Measurements from ENCODE around the gene CYP2E1.
A peak's percentile ranks its signal among the peaks of the same experiment; 100 is the strongest.
"Not testable (repeated sequence)": the region's sequence is repeated elsewhere in the genome, so short reads cannot be mapped to it uniquely, and the experiment has no call there.

CYP2E1 gene

DNA sequence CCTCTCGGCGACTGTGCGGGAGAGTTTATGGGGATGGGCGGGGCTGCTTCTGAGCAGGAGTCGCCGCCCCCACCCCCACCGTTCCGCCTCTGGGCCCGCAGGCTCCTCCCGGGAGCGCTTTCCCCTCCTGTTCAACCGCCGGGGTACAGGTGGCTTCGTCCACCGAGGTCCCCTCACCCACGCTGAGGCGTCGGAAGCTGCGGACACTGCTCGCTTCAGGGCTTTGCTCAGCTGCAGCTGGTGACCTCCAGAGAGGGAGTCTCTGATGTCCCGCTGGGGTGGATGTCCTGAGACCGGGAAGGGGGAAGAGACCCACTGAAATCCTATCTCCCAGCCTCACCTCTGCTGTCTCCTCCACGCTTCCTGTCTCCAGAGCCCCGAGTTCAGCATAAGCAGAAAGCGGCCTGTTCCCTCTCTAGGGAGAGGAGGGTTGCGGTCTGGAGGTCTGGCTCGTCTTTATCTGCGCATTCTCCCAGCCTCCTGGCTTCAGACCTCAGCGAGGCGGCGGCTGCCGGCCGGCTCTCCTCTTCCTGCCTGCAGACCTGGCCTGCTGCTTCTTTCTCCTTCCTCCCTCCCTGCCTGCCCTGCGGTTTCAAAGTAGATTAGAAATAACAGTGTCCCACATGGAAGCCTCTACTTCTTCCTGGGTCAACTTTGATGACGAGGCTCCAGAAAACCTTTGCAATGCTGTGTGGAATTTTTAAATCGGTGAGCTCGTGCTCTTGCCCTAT, 1.8 kb downstream of the CYP2E1 start:
- FAIRE-seq: no peak

DNA sequence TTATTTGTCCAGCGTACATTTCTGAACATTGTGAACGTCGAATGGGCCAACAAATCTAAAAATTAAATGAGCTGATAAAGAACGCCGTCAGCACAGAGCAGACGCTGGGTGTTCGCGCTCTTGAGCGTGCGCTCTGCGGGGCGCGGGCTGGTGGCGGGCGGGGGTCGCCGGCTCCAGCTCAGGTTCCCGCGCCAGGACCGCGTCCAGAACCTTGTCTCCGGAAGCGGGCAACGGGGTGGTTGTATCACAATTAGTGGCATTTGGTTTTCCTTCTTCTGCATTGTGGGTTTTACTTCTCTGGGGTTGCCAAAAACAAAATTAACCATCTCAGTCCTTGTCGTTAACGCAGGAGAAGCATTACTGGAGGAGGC, 2.4 kb downstream of the CYP2E1 start:
- no peak for FAIRE-seq

DNA sequence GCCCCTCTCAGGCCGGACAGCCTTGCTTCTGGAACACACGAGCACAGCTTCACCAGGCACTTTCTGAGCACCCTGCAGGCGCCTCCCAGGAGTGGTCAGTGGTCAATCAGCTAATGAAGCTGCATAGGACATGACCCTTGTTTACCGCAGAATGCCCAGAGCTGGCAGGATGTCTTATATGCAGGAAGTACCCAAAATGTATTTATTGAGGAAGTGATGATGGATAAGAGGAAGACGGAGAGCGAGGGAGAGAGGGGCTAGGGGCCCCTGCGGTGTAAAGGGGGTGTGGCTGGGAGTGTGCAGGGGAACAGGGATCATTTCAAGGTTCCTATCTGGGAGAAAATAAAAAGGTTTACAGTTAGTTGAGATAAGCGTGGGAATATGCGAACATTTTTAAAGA, 3.3 kb downstream of the CYP2E1 start:
- FAIRE-seq: no peak

DNA sequence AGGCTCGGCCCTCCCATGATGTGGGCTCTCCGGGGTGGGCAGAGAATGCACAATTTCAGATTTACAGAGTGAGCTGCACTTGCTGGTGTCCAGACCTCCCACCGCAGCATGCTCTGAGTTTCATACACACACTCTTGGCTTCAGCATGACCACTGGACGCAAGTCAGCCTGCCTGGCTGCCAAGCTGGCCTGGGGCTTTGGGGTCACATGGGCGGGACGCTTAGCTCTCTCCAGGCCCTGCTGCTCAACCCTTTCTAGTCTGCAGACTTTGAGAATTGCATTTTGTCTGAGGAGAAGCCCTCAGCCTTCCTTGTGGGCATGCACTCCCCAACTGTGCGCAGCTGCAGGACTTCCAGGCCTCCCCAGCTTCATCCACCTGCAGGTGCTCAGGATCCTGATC, 5.7 kb downstream of the CYP2E1 start:
- FAIRE-seq: no peak

DNA sequence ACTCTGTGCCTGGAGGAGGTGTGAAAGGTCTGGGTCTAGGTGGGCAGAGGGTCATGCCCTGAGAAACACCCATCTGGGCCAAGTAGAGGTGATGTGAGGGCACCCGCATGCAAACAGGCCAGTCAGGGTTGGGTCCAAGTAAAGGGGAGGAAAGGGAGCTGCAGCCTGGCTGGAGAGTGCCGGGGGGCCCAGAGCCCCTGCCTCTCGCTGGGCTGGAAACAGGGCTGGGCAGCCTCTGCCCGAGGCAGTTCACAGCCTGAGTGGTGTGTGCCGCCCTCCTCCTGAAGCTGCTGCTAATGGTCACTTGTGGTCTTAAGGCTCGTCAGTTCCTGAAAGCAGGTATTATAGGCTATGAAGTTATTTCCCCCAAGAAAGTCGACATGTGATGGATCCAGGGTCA, 7.3 kb downstream of the CYP2E1 start:
- no peak for FAIRE-seq

DNA sequence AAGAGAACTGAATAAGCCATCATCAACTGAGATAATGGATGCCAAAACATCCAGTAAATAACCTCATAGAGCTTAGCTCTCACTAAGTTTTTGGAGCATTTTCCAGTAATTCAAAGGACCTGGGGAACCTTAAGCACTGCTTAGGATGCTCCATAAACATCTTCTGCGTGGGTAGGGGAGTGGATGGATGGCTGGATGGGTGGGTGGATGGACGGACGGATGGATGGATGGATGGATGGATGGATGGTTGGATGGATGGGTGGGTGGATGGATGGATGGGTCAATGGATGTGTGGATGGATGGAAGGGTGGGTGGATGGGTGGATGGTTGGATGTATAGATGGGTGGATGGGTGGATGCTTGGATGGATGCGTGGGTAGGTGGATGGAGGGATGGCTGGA, 9.0 kb downstream of the CYP2E1 start:
- FAIRE-seq: no peak

DNA sequence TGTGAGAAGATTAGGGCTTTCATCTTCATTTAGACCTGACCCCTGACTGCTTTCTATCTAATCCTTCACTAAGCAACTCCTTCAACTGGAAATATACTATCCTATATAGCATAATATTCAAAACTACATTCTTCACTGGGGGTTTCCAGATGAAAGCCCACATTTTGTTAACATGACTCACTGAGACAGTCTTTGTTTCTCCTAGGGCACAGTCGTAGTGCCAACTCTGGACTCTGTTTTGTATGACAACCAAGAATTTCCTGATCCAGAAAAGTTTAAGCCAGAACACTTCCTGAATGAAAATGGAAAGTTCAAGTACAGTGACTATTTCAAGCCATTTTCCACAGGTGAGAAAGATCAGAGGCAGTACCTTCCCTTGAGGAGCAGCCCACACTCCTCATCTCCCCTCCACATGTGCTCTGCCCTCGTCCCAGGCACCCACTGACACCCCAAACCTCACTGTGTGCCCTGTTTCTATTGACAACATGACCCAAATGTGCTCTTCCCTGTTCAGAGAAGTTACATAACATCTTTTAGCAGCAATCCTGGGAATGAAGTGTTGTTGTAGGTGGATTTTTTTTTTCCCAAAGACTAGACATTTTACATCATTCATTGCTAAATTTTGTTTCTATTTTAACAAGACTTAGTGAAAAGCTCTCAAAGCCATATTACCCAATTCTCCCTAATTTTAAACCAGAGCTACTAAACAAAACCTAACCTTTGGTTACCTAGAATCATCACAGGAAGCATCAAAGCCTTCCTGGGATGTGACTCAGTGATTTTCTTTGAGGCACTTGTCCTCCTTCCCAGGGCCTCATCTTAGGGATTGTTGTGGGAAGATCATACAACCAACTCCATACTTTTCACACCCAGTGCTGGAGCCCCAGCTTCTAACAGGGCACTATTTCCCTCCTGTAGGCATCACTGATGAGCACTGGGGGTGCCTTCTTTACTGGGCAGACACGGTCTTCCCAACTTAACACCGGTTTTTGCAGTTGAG, 10.7 kb downstream of the CYP2E1 start:
- no peak for FAIRE-seq

DNA sequence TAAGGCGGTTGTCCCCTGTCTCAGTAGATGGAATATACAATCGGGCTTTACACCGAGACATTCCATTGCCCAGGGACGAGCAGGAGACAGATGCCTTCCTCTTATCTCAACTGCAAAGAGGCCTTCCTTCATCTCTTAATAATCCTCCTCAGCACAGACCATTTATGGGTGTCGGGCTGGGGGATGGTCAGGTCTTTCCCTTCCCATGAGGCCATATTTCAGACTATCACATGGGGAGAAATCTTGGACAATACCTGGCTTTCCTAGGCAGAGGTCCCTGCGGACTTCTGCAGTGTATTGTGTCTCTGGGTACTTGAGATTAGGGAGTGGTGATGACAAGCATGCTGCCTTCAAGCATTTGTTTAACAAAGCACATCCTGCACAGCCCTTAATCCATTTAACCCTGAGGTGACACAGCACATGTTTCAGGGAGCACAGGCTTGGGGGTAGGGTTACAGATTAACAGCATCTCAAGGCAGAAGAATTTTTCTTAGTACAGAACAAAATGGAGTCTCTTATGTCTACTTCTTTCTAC, 14.3 kb downstream of the CYP2E1 start:
- not testable (repeated sequence) for FAIRE-seq

DNA sequence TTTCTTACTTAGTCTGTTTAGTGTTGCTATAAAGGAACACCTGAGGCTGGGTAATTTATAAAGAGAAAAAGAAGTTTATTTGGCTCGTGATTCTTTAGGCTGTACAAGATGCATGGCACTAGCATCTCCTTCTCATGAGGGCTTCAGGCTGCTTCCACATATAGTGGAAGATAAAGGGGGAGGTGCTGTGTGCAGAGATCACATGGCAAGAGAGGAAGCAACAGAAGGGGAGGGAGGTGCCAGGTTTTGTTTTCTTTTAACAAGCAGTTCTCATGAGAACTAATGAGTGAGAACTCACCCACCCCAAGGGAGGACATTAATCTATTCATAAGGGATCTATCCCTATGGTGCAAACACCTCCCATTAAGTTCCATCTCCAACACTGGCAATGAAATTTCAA, 17.3 kb downstream of the CYP2E1 start:
- FAIRE-seq: no peak

DNA sequence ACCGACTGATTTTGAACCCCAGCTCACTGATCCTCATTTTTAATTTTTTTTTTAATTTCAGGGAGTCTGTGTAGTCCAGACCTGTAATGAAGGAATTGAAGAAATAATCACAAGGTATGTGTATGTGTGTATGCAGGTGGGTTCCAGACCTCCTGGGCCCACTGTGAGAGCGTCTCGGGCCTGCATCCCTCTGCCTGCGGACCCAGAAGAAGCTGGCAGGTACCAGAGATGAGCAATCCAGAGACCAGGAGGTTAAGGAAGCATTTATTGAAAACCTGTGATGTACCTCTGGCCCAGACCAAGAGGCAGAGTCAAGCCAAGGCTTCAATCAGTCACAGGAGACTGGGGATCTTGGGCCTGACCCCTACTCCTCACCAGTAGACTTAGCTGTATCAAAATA, 27.4 kb downstream of the CYP2E1 start:
- no peak for FAIRE-seq

DNA sequence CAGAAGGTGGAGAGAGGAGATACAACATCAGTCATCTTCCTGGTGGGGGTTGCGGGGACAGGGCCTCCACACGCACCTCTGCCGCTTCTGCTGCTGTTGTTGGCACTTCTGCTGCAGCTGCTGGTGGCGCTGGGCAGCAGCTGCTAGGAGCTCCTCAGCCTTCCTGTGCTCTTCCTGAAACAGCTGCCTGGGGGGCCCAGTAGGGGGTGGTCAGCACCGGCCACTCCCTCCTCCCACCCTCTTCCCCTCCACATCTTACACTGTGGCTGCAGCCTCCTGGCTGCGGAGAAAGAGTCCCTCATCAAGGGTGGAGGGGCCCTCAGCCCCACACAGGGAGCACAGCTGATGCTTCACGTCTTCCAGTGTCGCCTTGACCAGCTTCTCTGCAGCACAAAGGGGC, 28.4 kb downstream of the CYP2E1 start:
- no peak for FAIRE-seq

DNA sequence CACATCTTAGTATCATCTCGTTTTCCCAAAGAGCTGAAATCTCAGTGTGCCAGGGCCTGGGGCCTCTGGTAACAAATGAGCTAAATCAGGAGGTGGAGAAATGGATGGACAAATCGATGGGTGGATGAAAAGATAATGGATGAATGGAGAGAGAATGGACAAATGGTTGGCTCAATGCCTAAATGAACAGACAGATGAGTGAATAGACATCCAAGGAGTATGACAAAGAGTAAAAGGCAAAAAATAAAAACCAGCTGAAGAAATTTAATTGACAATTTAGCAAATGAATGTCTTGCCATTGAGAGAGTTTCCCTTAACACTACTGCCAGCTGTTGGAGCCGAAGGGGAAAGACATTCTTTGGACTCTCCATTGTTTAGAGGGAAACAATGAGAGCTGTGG, 30.2 kb downstream of the CYP2E1 start:
- no peak for FAIRE-seq

DNA sequence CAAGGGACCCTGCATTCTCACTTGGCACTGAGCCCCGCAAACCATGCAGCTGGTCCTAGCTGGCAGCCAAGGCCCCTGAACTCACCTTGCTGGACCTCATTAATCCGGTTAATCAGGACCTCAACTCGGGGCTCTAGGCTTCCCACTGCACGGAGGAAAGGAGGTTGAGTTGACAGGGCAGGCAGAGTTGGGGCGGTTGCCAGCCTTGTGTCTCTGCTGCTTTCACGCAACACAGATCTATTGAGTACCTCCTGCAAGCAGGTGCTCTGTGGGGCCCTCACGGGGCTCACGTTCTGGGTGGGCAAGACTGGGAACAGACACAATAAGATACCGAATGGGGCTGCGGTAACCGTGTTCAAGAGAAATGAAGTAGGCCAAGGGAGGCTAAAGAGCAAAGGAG, 32.1 kb downstream of the CYP2E1 start:
- FAIRE-seq: no peak

DNA sequence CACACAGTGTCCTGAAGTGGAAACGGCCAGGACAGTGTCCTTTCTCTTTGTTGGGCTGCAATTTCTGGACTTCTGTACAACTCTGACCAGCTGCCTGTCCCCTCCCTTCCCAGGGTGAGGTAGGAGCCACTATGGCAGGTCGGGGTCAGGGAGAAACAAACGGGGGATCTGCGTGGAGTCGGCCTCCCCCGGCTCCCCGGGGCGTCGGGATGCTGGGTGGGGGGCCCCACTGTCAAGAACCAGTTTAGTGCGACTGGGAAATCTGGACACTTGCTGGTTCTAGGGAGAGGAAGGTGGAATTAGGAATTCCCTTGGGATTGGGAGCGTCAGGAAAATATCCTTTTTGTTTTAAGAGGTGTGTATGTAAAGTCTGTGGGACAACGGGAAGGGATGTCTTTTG, 37.7 kb downstream of the CYP2E1 start:
- FAIRE-seq: no peak

DNA sequence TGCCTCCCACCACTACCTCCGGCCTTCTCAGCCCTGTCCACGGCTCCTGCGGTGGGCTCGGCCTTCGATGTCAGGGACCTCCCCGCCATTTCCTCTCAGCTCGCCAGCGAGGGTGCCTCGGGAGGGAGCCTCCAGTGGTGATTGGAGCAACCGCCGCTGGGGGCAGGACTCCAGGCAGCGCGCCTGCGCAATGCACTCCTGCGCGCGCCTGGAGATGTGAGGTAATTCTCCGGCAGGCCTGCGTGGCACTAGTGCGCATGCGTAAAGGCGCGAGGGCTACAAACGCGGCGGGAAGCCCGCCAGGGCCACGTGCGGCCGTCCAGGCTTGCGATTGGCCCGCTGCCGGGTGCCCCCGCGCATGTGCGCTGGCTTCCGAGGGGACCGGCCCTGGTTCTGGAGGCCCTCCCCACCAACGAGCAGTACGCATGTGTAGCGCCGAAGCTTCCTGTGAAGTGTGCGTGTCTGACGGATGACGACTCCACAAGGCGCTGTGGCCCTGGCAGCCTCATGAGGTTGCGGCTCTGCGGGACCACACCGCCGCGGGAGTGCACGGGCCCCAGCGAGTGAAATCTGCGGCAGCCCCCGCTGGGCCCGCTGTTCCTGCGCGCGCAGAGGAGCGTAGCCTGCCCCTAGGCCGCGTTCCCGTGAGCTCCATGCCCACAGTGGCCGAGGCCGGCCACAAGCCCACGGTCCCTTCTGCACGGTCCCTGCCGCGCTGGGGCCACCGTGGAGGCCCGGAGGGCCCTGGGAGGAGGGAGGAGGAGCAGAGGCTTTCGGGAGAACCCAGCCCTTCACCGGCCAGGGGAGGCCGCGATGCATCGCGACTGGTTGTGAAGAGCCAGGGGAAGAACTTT, 38.5 kb downstream of the CYP2E1 start, which contains the start of gene SYCE1:
SYCE1 (minus strand) TSS at position 143 of the 854 bp plus-strand sequence; CDS start at position 89, 54 bp downstream.
- no peak for FAIRE-seq

DNA sequence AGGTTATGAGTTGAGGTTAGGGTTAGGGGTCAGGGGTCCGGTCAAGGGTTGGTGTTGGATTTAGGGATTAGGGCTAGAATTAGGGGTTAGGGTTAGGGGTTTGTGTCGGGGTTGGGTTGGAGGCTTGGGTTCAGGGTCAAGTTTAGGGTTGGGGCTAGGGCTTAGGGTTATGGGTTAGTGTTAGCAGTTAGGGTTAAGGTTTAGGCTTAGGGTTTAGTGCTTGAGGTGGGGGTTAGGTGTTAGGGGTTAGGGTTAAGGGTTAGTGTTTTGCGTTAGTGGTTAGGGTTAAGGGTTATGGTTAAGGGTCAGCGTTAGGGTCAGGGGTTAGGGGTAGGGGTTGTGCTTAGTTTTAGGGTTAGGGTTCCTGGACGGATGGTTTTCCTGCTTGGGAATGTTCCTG, 40.0 kb downstream of the CYP2E1 start:
- no peak for FAIRE-seq

DNA sequence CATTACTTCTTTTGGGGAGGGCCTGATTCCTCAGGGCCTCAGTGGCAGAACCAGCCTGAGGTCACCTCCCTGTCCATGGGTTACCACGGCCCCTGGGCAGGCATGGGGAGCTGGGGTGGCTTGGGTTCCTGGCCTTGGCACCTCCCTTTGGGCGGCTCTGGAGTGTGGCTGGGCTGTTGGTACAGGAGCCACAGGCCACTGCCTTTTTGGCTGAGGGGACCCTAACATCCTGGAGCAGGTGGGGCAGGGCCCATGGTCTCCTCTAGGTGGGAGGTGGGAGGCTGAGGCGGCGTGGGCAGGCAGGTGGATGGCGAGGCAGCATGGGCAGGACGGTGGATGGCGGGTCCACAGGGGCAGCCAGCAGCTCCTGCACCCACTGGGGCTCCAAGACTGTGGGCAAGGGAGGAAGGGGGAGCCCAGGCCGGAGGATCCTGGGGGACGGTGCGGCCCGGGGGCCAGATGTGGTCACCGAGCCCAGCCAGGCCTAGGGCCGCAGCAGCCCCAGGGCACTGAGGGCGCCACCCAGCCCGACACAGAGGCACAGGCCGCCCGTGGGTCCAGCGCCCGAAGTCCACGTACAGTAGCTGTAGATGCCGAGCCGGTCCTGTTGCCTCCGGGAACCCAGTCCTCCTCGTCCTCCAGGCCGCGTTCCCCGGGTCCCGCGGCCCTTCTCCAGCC, 40.6 kb downstream of the CYP2E1 start:
- FAIRE-seq: no peak

DNA sequence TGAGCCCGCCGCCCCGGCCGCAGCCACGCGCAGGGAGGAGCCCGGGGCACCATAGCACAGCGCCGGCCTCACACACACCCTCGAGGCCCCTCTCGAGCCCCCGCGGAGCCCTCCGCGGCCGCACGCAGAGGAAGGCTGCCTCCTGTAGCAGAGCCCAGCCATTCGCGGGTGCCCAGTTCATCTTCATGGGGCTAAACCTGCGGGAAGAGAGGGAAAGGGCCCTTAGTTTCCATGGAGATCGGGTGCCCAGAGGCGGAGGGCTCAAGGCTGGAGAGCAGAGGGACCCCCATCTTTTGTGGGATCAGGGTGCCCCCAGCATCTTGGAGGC, 41.1 kb downstream of the CYP2E1 start:
- FAIRE-seq: no peak

DNA sequence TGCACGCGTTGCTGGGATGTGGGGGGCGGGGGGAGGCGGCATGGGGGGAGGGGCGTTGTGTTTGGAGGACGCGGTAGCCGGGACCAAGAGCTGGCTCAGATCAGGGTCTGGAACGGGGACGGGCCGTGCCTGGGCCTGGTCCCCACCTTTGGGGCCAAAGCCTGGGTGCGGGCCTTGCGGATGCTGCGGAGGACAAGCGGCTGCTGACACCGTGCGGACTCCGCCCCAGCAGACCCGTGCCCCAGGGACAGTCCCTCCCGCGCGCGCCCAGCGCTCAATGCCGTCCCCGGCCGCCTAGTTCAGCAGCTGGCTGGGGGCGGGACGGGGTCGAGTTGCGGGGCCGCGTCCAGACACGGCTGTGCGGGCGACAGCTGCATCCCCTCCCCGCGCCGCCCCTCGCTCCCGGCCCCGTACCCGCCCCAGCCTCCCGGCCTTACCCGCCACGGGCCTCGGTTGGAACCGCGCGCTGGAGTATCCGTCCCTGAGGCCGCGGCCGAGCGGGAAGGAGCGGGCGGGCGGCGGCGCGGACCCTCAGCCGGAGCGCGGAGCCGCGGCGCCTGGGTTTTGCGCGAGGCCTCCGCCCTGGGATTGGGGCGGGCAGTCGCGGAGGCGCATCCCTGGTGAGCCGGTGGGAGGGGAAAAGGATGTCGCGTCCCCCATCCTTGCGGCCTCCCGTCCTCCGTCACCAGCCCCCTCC, 41.8 kb downstream of the CYP2E1 start:
- FAIRE-seq: not testable (repeated sequence)

DNA sequence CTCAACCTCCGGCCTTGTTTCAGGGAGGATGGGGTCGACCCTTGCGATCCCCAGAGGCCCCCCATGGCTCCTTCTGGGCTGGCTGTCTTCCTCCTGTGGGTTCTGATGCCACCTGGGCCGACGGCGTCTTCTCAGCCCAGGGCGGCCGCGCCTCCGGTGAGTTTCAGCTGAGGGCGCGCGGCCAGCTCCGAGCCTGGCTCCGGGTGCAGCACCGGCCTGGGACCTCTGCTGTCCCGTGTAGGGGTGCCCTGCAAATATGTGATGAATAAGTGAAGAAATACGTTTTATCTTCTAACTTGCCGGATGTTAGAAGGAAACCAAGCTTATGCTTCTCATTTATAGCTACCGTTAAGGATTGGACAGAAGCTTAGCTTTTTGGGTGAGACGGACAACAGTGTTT, 42.6 kb downstream of the CYP2E1 start:
- FAIRE-seq: not testable (repeated sequence)

DNA sequence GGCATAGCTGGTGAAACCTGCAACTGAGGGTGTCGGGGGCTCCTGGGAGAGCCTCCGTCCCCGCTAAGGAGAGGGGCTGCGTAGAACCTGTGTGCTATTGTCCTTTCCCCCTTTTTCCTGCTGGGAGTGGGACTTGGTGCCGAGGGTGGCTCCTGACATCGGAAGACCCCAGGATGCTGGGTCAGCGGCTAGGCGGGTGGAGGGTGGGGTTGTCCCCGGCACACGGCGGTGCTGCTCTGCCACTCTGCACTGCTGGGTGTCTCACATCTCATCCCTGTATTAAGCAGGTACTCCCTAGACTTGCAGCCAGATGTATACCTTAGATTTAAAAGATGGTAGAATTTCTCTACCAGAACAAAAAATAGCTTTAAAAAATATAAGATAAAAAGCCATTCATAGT, 44.9 kb downstream of the CYP2E1 start:
- FAIRE-seq: not testable (repeated sequence)

DNA sequence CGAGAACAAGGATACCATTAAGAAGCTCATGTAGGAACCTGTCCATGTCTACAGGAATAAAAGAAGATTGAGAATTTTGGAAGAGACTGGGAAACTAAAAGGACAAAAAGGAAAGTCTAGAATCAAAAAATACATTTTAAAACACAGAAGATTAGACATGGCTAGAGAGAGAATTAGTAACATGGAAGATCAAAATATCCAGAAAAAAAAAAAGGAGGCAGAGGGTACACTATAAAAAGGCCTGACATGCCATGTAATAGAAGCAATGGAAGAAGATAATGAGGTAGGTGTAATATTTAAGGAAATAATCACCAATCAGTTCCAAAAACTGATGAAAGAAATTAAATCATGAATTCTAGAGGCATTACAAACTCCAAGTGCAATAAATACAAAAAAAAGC, 46.3 kb downstream of the CYP2E1 start:
- FAIRE-seq: peak; percentile 5
